ENCODE measurements around the gene TMEM121. TPM values are rescaled to one million over a fixed set of nuclear protein-coding genes. Genes with fewer than 3 reads are reported as not detected.
"Not testable (repeated sequence)": the region's sequence is repeated elsewhere in the genome, so short reads cannot be mapped to it uniquely, and the experiment has no call there.

The TMEM121 gene
- total and polyA plus RNA-seq, 4 donors: 0.33 to 1.5 (median 0.37) TPM; not detected in 1

GRCh38 chr14:105578070-105578469 lies 51.7 kb downstream of the TMEM121 start:
- no peak overlapping the region for H3K27ac ChIP-seq (ENCODE audit: low read depth in 1 of 2, low read length in 2 of 2)
- no peak for DNase-seq (ENCODE audit: low spot score)

GRCh38 chr14:105579221-105579620 lies 52.8 kb downstream of the TMEM121 start:
- H3K9ac ChIP-seq (ENCODE audit: low read depth in 1 of 2, low read length in 2 of 2); H3K9me3 ChIP-seq (ENCODE audit: control insufficient read depth in 4 of 4, low read length in 3 of 4); H3K27ac ChIP-seq (ENCODE audit: low read depth in 1 of 2, low read length in 2 of 2); DNase-seq (ENCODE audit: low spot score); H3K36me3 ChIP-seq (ENCODE audit: control insufficient read depth in 4 of 4, insufficient read depth in 3 of 4, low read depth in 1 of 4, low read length in 3 of 4); H3K4me1 ChIP-seq (ENCODE audit: control insufficient read depth in 4 of 4, insufficient read depth in 4 of 4, low read length in 3 of 4); H3K27me3 ChIP-seq (ENCODE audit: control insufficient read depth in 4 of 4, insufficient read depth in 4 of 4, low read length in 3 of 4); H3K4me3 ChIP-seq (ENCODE audit: low read depth in 1 of 3, low read length in 3 of 3): not testable (repeated sequence)
- WGBS: no CpG with 5 or more reads among the region's 15 CpGs

More at GRCh38 chr14:105578070-105578469, 51.7 kb downstream of the TMEM121 start:
- Histone ChIP-seq H3K36me3 (ENCODE audit: control insufficient read depth in 4 of 4, insufficient read depth in 3 of 4, low read depth in 1 of 4, low read length in 3 of 4) (no peaks in the 10 kb centered on the region), H3K4me1 (ENCODE audit: control insufficient read depth in 4 of 4, insufficient read depth in 4 of 4, low read length in 3 of 4) (peaks cover 0 to 9% (median 6%) of the 10 kb centered on the region in 4 donors), H3K27me3 (ENCODE audit: control insufficient read depth in 4 of 4, insufficient read depth in 4 of 4, low read length in 3 of 4) (no peaks in the 10 kb centered on the region), H3K9me3 (ENCODE audit: control insufficient read depth in 4 of 4, low read length in 3 of 4) (no peaks in the 10 kb centered on the region), H3K9ac (ENCODE audit: low read depth in 1 of 2, low read length in 2 of 2) (no peak overlapping the region), H3K4me3 (ENCODE audit: low read depth in 1 of 3, low read length in 3 of 3) (no peak overlapping the region)
- TF ChIP-seq RXRA (IDR thresholded peaks at IDR 0.05) (no peak), ATF3 (IDR thresholded peaks at IDR 0.05) (no peak), FOXA1 (IDR thresholded peaks at IDR 0.05) (no peak), HNF4G (IDR thresholded peaks at IDR 0.05) (no peak), YY1 (IDR thresholded peaks at IDR 0.05) (no peak)

Other genes with a start within 250 kb of the TMEM121 start
- 10 to 100 TPM; 13.0 to 24.1 TPM for gene BRF1, start 225.6 kb upstream of the TMEM121 start, total RNA-seq
- gene BRF1, start 225.6 kb upstream of the TMEM121 start, polyA plus RNA-seq: 1 to 10 TPM; 4.6 to 8.3 TPM
- 10 to 100 TPM; 10.2 to 21.9 TPM for gene PACS2, start 211.8 kb upstream of the TMEM121 start, total RNA-seq
- 1 to 10 TPM; 5.1 to 9.5 TPM for gene PACS2, start 211.8 kb upstream of the TMEM121 start, polyA plus RNA-seq
- gene TEX22, start 128.0 kb upstream of the TMEM121 start, total RNA-seq: under 1 TPM; 0.08 to 0.14 TPM
- gene TEX22, start 128.0 kb upstream of the TMEM121 start, polyA plus RNA-seq: under 1 TPM in 1 of 2 donors, not detected in 1; 0.02 TPM
- gene MTA1, start 106.8 kb upstream of the TMEM121 start, total RNA-seq: 10 to 100 TPM; 27.9 to 28.1 TPM
- gene MTA1, start 106.8 kb upstream of the TMEM121 start, polyA plus RNA-seq: 10 to 100 TPM in 1 of 2 donors, 1 to 10 TPM in 1; 3.7 to 14.0 TPM
- 10 to 100 TPM in 1 of 2 donors, 1 to 10 TPM in 1; 4.3 to 10.9 TPM for gene CRIP2, start 51.8 kb upstream of the TMEM121 start, total RNA-seq
- 10 to 100 TPM; 30.6 to 40.0 TPM for gene CRIP2, start 51.8 kb upstream of the TMEM121 start, polyA plus RNA-seq
- gene CRIP1, start 39.7 kb upstream of the TMEM121 start, total RNA-seq: 1 to 10 TPM; 1.4 to 1.8 TPM
- 10 to 100 TPM in 1 of 2 donors, 1 to 10 TPM in 1; 6.0 to 11.4 TPM for gene CRIP1, start 39.7 kb upstream of the TMEM121 start, polyA plus RNA-seq
- gene TEDC1, start 35.3 kb upstream of the TMEM121 start, total RNA-seq: 1 to 10 TPM; 2.2 to 7.5 TPM
- 1 to 10 TPM in 1 of 2 donors, under 1 TPM in 1; 0.97 to 4.2 TPM for gene TEDC1, start 35.3 kb upstream of the TMEM121 start, polyA plus RNA-seq